IMR-90 (cell line): ENCODE results near the gene SLC35B3. TPM values are rescaled to one million over a fixed set of nuclear protein-coding genes. Genes with fewer than 3 reads are reported as not detected.

ENCODE experiments used
- ATAC-seq: fragments of 200-7000 bp; cut with Tn5 transposase; 2 replicates; pipeline ENCODE4 v1.9.1; 2020; ENCODE audit warnings: low read depth, mild to moderate bottlenecking, moderate library complexity
- BruUV-seq: library from RNA; stranded (reverse); fragments of 400-500 nt; replicated peaks from 2 replicates; lab custom pipeline; 2021; lab: Mats Ljungman, UMichigan
- CTCF ChIA-PET: fragments of 300-600 bp; formaldehyde crosslinking; extraction: SDS; loops from one replicate; lab custom pipeline; 2021; ENCODE audit warnings: antibody characterized with exemption; lab: Yijun Ruan, JAX
- POLR2A ChIA-PET: fragments of 300-600 bp; sonication (Branson Sonifier 250); formaldehyde crosslinking; loops from one replicate; lab custom pipeline; 2022; ENCODE audit warnings: antibody characterized with exemption; ENCODE audit not compliant: unreplicated experiment; lab: Charles Lee
- DNase-seq: peaks from one replicate; pipeline ENCODE4 v3.0.0; 2013
- H2AFZ ChIP-seq: replicated peaks from 2 replicates; pipeline ENCODE3; 2013; ENCODE audit warnings: low read length, mild to moderate bottlenecking; ENCODE audit not compliant: poor library complexity
- H2AK5ac ChIP-seq: 2 replicates; pipeline ENCODE4 v1.6.1; 2013; ENCODE audit warnings: low read depth, low read length, inconsistent platforms
- H2AK9ac ChIP-seq: replicated peaks from 2 replicates; pipeline ENCODE3; 2013; ENCODE audit warnings: mild to moderate bottlenecking, low read depth, low read length, moderate library complexity; ENCODE audit not compliant: poor library complexity
- H2BK120ac ChIP-seq: 2 replicates; pipeline ENCODE4 v1.6.1; 2013; ENCODE audit warnings: low read depth, low read length, inconsistent platforms
- H2BK15ac ChIP-seq: 3 replicates; pipeline ENCODE4 v1.6.1; 2013; ENCODE audit warnings: low read depth, low read length, inconsistent platforms
- H2BK20ac ChIP-seq: 2 replicates; pipeline ENCODE4 v1.6.1; 2013; ENCODE audit warnings: low read depth, mild to moderate bottlenecking, inconsistent platforms, low read length, moderate library complexity
- H2BK5ac ChIP-seq: 2 replicates; pipeline ENCODE4 v1.6.1; 2013; ENCODE audit warnings: mild to moderate bottlenecking, low read depth, low read length, inconsistent platforms; ENCODE audit not compliant: poor library complexity, severe bottlenecking
- H3K14ac ChIP-seq: replicated peaks from 2 replicates; pipeline ENCODE4 v1.6.1; 2013; ENCODE audit warnings: low read depth, low read length, inconsistent platforms
- H3K18ac ChIP-seq: 2 replicates; pipeline ENCODE4 v1.6.1; 2013; ENCODE audit warnings: low read depth, low read length, control low read depth
- H3K23ac ChIP-seq: 2 replicates; pipeline ENCODE4 v1.6.1; 2013; ENCODE audit warnings: low read depth, low read length, inconsistent platforms
- H3K27ac ChIP-seq: 2 replicates; pipeline ENCODE4 v1.5.1; 2013; ENCODE audit warnings: mild to moderate bottlenecking, control low read depth, low read length; ENCODE audit not compliant: insufficient read depth
- H3K27me3 ChIP-seq: 2 replicates; pipeline ENCODE4 v1.6.1; 2013; ENCODE audit warnings: low read length; ENCODE audit not compliant: control insufficient read depth, insufficient read depth
- H3K36me3 ChIP-seq: 2 replicates; pipeline ENCODE4 v1.6.1; 2013; ENCODE audit warnings: low read length, mixed read lengths; ENCODE audit not compliant: control insufficient read depth, insufficient read depth
- H3K4ac ChIP-seq: 2 replicates; pipeline ENCODE4 v1.6.1; 2013; ENCODE audit warnings: low read depth, low read length, inconsistent platforms
- H3K4me1 ChIP-seq: 2 replicates; pipeline ENCODE4 v1.6.1; 2013; ENCODE audit warnings: low read length, mixed read lengths; ENCODE audit not compliant: control insufficient read depth, insufficient read depth
- H3K4me2 ChIP-seq: 2 replicates; pipeline ENCODE4 v1.6.1; 2013; ENCODE audit warnings: low read depth, mild to moderate bottlenecking, control low read depth, low read length, moderate library complexity
- H3K4me3 ChIP-seq: 2 replicates; pipeline ENCODE4 v1.5.1; 2013; ENCODE audit warnings: low read depth, mild to moderate bottlenecking, control low read depth, low read length, moderate library complexity; ENCODE audit not compliant: insufficient read depth
- H3K56ac ChIP-seq: 2 replicates; pipeline ENCODE4 v1.6.1; 2013; ENCODE audit warnings: low read length, inconsistent platforms; ENCODE audit not compliant: insufficient read depth; ENCODE audit errors: extremely low read depth
- H3K79me1 ChIP-seq, 2 experiments: 2 replicates each; pipeline ENCODE4 v1.6.1; 2013; ENCODE audit warnings: low read length in 2 of 2, inconsistent platforms in 1 of 2, low read depth in 1 of 2
- H3K9ac ChIP-seq: 2 replicates; pipeline ENCODE4 v1.6.1; 2013; ENCODE audit warnings: low read depth, low read length, control low read depth
- H3K9me1 ChIP-seq: 2 replicates; pipeline ENCODE4 v1.6.1; 2013; ENCODE audit warnings: low read length, inconsistent platforms; ENCODE audit not compliant: insufficient read depth
- H3K9me3 ChIP-seq: 2 replicates; pipeline ENCODE4 v1.6.1; 2013; ENCODE audit warnings: low read length; ENCODE audit not compliant: control insufficient read depth, insufficient read depth
- H4K20me1 ChIP-seq: 2 replicates; pipeline ENCODE4 v1.6.1; 2013; ENCODE audit warnings: low read length, inconsistent platforms; ENCODE audit not compliant: insufficient read depth
- H4K5ac ChIP-seq: 2 replicates; pipeline ENCODE4 v1.6.1; 2013; ENCODE audit warnings: mild to moderate bottlenecking, low read depth, low read length, control low read depth
- H4K8ac ChIP-seq, 2 experiments: 2 replicates each; pipeline ENCODE4 v1.6.1; 2013; ENCODE audit warnings: low read depth in 2 of 2, low read length in 2 of 2, control low read depth in 1 of 2, inconsistent platforms in 1 of 2
- H4K91ac ChIP-seq: 2 replicates; pipeline ENCODE4 v1.6.1; 2013; ENCODE audit warnings: low read depth, low read length, inconsistent platforms; ENCODE audit not compliant: insufficient read depth
- BHLHE40 ChIP-seq: fragments of 150-350 bp; IDR thresholded peaks from 2 replicates; pipeline ENCODE4 v1.6.1; 2016; ENCODE audit warnings: mild to moderate bottlenecking, low read depth, low read length
- CEBPB ChIP-seq: IDR thresholded peaks from 2 replicates; pipeline ENCODE4 v1.6.1; 2012; ENCODE audit warnings: low read depth, low read length, improper control_type of control experiment
- CHD1 ChIP-seq: IDR thresholded peaks from 2 replicates; pipeline ENCODE4 v1.6.1; 2012; ENCODE audit warnings: low read depth, low read length, improper control_type of control experiment
- CTCF ChIP-seq: conservative IDR thresholded peaks from 2 replicates; pipeline ENCODE4 v1.5.1; 2012; ENCODE audit warnings: mild to moderate bottlenecking, low read depth, low read length, improper control_type of control experiment
- FOS ChIP-seq: fragments of 150-350 bp; IDR thresholded peaks from 2 replicates; pipeline ENCODE4 v1.6.1; 2016; ENCODE audit warnings: low read depth, low read length
- MAFK ChIP-seq: IDR thresholded peaks from 2 replicates; pipeline ENCODE4 v1.6.1; 2012; ENCODE audit warnings: low read depth, low read length, improper control_type of control experiment
- MAZ ChIP-seq: IDR thresholded peaks from 2 replicates; pipeline ENCODE4 v1.6.1; 2012; ENCODE audit warnings: low read depth, mild to moderate bottlenecking, low read length, improper control_type of control experiment, moderate library complexity, borderline replicate concordance
- MXI1 ChIP-seq: IDR thresholded peaks from 2 replicates; pipeline ENCODE4 v1.6.1; 2012; ENCODE audit warnings: low read depth, mild to moderate bottlenecking, low read length, moderate library complexity, borderline replicate concordance
- NFE2L2 ChIP-seq: fragments of 150-350 bp; IDR thresholded peaks from 2 replicates; pipeline ENCODE4 v1.6.1; 2016; ENCODE audit warnings: low read depth, mild to moderate bottlenecking, low read length
- POLR2A ChIP-seq: IDR thresholded peaks from 2 replicates; pipeline ENCODE4 v1.6.1; 2012; ENCODE audit warnings: mild to moderate bottlenecking, low read depth, low read length
- RAD21 ChIP-seq: IDR thresholded peaks from 2 replicates; pipeline ENCODE4 v1.6.1; 2012; ENCODE audit warnings: low read length, improper control_type of control experiment
- RCOR1 ChIP-seq: IDR thresholded peaks from 2 replicates; pipeline ENCODE4 v1.6.1; 2012; ENCODE audit warnings: mild to moderate bottlenecking, low read length, improper control_type of control experiment; ENCODE audit not compliant: insufficient replicate concordance
- RFX5 ChIP-seq: IDR thresholded peaks from 2 replicates; pipeline ENCODE4 v1.8.0; 2012; ENCODE audit warnings: low read depth, mild to moderate bottlenecking, low read length, moderate library complexity
- SMC3 ChIP-seq: fragments of 150-350 bp; IDR thresholded peaks from 2 replicates; pipeline ENCODE4 v1.6.1; 2016; ENCODE audit warnings: low read depth, mild to moderate bottlenecking, antibody characterized with exemption, low read length, moderate library complexity
- dilution Hi-C: fragments of 300-500 bp; cut with HindIII; formaldehyde crosslinking; loops from one replicate; pipeline ENCODE4 v1.14.3; 2018; ENCODE audit warnings: low sequenced_read_pairs; ENCODE audit not compliant: unreplicated experiment
- in situ Hi-C: fragments of 300-500 bp; cut with MboI; formaldehyde crosslinking; loops from 3 replicates; pipeline ENCODE4 v1.14.3; 2019; ENCODE audit warnings: low sequenced_read_pairs, inconsistent platforms, mixed read lengths
- intact Hi-C: fragments of 100-400 bp; cut with micrococcal nuclease; formaldehyde crosslinking; loops from 2 replicates; pipeline ENCODE4 v1.10.0; 2022
- polyA plus RNA-seq, 3 experiments: library from polyadenylated mRNA; depleted of rRNA; stranded (reverse); fragments of >200 nt; gene quantifications; 2 replicates each; pipeline ENCODE4 v1.2.3, GENCODE V29; 2012; ENCODE audit warnings: low replicate concordance in 1 of 3
- total RNA-seq: library from RNA; depleted of rRNA; stranded (reverse); fragments of >200 nt; gene quantifications from 2 replicates; pipeline ENCODE4 v1.2.3, GENCODE V29; 2012
- TF ChIP-seq, protein P1 (sequence below): fragments of 150-350 bp; IDR thresholded peaks from 2 replicates; pipeline ENCODE4 v1.6.1; 2017; ENCODE audit warnings: mild to moderate bottlenecking, antibody characterized with exemption, low read length, low read depth
- TF ChIP-seq, protein P2 (sequence below): fragments of 150-350 bp; IDR thresholded peaks from 2 replicates; pipeline ENCODE4 v1.6.1; 2016; ENCODE audit warnings: low read depth, mild to moderate bottlenecking, low read length, moderate library complexity, borderline replicate concordance

SLC35B3 gene
- total and polyA plus RNA-seq, 2 of the 4 experiments (the other 2 are of a cell fraction) = 19.0 to 21.1 TPM

GRCh38 chr6:8391934-8392333 is 43.4 kb downstream of the SLC35B3 start:
- H3K4me2 ChIP-seq = no peak overlapping the region
- no peak overlapping the region for H3K9ac ChIP-seq
- no peak overlapping the region for H3K27ac ChIP-seq
- H3K14ac ChIP-seq = no peak overlapping the region
- H2AK5ac ChIP-seq = no peak overlapping the region
- no peak overlapping the region for H2AK9ac ChIP-seq
- dilution Hi-C loops (no loop called here), in situ Hi-C loops (no loop called here), intact Hi-C loops (no loop called here)
- H3K23ac ChIP-seq = no peak overlapping the region
- no TSS peak for BruUV-seq
- ChIA-PET CTCF (no interaction called here), POLR2A (no interaction called here)
- H4K5ac ChIP-seq = no peak overlapping the region
- H4K20me1 ChIP-seq = no peaks in the 10 kb centered on the region
- H2BK15ac ChIP-seq = no peak overlapping the region
- no peak overlapping the region for H4K8ac ChIP-seq
- TF ChIP-seq CHD1 (no peak), FOS (no peak), BHLHE40 (no peak), MAFK (no peak), RFX5 (no peak), CEBPB (no peak), MXI1 (no peak), POLR2A (no peak), CTCF (no peak), RAD21 (no peak), SMC3 (no peak), MAZ (no peak), RCOR1 (no peak), NFE2L2 (no peak)
- TF ChIP-seq, protein P1, sequence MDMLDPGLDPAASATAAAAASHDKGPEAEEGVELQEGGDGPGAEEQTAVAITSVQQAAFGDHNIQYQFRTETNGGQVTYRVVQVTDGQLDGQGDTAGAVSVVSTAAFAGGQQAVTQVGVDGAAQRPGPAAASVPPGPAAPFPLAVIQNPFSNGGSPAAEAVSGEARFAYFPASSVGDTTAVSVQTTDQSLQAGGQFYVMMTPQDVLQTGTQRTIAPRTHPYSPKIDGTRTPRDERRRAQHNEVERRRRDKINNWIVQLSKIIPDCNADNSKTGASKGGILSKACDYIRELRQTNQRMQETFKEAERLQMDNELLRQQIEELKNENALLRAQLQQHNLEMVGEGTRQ = no peak
- TF ChIP-seq, protein P2, sequence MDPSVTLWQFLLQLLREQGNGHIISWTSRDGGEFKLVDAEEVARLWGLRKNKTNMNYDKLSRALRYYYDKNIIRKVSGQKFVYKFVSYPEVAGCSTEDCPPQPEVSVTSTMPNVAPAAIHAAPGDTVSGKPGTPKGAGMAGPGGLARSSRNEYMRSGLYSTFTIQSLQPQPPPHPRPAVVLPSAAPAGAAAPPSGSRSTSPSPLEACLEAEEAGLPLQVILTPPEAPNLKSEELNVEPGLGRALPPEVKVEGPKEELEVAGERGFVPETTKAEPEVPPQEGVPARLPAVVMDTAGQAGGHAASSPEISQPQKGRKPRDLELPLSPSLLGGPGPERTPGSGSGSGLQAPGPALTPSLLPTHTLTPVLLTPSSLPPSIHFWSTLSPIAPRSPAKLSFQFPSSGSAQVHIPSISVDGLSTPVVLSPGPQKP = no peak
- H3K18ac ChIP-seq = no peak overlapping the region
- ATAC-seq = no peak
- H3K36me3 ChIP-seq = no peaks in the 10 kb centered on the region
- no peak overlapping the region for H4K91ac ChIP-seq
- no peaks in the 10 kb centered on the region for H3K9me1 ChIP-seq
- no peaks in the 10 kb centered on the region for H3K4me1 ChIP-seq
- no peak overlapping the region for H2BK120ac ChIP-seq
- H3K56ac ChIP-seq = no peak overlapping the region
- H3K79me1 ChIP-seq = no peaks in the 10 kb centered on the region
- H3K4me3 ChIP-seq = no peak overlapping the region
- no peak overlapping the region for H2BK5ac ChIP-seq
- no peak overlapping the region for H2BK20ac ChIP-seq
- no peaks in the 10 kb centered on the region for H3K27me3 ChIP-seq
- no peak for DNase-seq
- H2AFZ ChIP-seq = no peak overlapping the region
- no peaks in the 10 kb centered on the region for H3K9me3 ChIP-seq
- no peak overlapping the region for H3K4ac ChIP-seq
